NCI-H748 (cell line): ENCODE data around the gene STARD10.
"Not testable (repeated sequence)": the region's sequence is repeated elsewhere in the genome, so short reads cannot be mapped to it uniquely, and the experiment has no call there.

Source experiments
- DNase-seq: peaks from one replicate; lab custom pipeline; 2025; ENCODE audit not compliant: unreplicated experiment; lab: John Stamatoyannopoulos, UW

STARD10 gene

DNA sequence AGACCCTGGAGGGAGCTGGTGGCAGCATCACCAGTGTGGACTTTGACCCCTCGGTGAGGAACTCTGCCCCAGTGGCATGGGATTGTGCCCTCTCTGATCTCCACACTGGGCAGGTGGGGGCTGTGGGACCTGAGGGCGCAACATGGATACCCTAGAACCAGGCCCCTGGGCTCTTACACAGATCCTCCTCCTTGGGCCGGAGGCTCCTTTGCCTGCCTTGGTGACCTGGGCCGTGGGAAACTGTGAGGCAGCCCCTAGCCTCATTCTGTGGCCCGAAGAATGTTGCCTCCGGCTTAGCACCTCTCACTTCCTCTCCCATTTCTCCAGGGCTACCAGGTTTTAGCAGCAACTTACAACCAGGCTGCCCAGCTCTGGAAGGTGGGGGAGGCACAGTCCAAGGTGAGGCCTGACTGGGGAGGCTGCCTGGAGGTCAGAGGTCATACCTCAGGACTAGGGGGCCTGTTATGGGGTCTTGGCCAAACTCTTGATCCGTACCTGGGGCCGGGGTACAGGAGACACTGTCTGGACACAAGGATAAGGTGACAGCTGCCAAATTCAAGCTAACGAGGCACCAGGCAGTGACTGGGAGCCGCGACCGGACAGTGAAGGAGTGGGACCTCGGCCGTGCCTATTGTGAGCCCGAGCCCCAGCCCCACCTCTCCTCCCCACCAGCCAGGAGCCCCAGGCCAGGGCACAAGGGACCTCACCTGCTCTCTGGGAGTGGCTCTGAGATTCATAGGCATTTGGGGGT is 32.5 kb upstream of the STARD10 start:
- no peak for DNase-seq

DNA sequence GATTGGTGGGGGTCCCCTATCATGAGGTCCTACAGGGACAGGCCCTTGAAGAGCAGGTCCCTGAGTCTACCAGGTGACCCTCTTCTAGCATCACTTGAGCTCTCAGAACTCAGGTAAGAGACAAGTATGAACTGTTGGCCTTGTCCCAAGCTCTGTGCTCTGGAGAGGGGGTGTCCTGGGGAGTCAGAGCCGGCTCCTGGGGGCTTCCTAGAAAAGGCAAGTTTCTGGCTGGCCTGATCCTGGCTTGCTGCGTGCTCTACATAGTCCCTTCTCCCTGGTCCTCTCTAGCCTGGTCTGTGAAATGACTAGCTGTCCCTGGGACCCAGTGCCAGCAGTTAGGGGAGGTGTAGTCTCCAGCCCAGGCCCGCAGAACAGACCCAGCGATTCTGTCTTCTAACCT is 31.8 kb upstream of the STARD10 start:
- no peak for DNase-seq

DNA sequence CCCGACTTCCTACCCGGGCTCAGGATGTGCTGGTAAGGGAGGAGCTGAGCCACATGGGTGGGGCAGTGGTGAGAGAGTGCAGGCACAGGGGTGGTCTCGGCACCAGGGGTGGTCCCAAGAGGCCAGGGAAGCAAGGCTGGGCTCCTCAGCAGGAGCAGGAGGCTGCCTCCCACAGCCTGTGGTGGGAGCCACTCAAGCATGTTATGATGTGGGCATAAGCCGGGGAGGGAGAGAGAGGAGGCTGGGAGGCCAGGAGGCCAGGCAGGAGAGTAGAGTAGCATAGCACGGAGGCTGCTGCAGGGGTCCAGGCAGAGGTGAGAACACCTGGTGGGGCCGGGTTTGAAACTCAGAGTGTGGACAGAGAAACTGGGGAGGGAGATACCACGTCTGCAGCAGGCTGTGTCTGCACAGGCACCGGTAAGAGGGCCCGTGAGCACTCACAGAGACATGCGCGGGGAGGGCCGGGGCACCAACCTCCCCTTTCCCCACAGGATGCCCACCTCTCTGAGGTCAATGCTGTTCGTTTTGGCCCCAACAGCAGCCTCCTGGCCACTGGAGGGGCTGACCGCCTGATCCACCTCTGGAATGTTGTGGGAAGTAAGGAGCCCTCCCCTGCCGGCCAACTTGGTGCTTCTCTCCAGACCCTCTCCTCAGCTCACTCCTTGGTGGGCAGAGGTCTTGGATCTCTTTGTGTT is 31.1 kb upstream of the STARD10 start:
- no peak for DNase-seq

DNA sequence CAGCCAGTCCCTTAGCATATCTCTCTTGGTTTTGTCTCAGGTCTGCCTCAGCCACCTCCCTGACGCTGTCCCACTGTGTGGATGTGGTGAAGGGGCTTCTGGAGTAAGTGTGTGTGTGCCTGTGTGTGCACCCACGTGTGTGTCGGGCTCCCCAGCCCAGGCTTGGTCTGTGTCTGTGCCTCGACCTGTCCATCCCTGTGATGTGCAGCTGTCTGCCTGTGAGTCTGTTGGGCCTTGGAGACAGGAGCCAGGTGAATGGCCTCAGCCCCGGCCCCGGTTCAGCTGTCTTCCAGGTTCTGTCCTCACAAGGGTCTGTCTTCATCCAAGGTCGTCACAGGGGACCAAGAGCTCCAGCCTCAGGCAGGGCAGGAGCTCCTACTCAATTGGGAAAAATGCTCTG is 30.2 kb upstream of the STARD10 start:
- DNase-seq: no peak

DNA sequence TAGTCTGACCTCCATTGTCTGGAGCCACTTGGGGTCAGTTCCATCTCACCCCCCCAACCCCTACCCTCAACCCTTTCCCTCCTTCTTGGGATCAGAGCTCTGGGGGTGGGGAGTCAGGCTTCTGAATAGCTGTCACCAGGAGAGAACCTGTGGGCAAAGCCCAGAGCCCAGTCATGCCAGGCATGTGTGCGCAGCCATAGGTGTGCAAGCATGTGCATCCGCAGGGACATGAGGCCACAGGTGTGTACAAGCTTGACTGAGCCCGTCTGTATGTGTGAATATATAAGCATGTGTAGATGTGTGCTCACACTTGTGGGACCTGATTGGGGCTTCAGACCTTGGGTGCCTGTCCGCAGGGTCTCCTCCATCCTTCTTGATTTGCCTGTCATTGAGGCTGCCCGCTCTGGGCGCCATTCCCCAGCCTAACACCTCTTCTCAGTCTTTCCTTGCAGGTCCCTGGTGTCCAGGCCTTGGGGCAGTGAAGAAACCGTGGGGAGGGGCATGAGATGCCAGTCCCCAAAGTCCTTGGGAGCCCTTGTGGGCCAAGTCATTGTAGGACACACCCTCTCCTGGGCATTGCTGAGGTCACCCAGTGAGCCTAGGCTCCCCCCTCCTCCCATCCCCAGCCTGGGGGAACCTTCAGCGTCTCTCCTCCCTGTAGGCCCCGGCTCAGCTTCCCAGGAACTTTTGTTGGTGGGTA is 29.4 kb upstream of the STARD10 start:
- DNase-seq: no peak

DNA sequence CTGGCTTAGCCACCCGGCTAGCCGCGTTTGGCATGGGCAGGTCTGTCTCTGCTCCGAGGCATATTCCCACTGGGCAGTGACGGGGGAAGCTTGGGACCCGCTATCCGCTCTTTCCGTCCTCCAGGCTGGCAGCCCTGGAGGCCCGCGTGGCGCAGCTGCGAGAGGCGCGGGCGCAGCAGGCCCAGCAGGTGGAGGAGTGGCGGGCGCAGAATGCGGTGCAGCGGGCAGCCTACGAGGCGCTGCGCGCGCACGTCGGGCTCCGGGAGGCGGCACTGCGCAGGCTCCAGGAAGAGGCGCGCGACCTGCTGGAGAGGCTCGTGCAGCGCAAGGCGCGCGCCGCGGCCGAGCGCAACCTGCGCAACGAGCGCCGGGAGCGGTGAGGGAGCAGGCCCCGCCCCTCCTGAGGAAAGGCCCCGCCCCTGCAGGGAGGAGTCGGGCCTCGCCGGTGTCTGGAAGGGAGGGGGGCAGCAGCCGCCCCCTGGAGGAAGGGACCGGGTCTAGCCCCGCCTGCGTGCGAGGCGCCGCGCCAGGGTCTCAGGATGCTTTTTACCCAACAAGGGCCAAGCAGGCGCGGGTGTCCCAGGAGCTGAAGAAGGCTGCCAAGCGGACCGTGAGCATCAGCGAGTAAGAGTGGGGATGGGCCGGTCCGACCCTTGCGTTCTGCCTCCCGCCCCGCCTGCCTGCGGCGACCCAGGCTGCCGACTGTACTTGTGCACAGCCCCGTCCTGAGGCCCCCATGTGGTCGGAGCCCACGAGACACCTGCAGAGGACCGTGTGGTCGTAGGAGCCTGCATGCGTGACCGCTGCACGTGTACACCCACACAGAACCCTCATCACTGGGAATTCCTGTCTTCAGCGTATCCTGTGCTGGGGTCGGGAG is 28.3 kb upstream of the STARD10 start:
- DNase-seq: peak; percentile 97

DNA sequence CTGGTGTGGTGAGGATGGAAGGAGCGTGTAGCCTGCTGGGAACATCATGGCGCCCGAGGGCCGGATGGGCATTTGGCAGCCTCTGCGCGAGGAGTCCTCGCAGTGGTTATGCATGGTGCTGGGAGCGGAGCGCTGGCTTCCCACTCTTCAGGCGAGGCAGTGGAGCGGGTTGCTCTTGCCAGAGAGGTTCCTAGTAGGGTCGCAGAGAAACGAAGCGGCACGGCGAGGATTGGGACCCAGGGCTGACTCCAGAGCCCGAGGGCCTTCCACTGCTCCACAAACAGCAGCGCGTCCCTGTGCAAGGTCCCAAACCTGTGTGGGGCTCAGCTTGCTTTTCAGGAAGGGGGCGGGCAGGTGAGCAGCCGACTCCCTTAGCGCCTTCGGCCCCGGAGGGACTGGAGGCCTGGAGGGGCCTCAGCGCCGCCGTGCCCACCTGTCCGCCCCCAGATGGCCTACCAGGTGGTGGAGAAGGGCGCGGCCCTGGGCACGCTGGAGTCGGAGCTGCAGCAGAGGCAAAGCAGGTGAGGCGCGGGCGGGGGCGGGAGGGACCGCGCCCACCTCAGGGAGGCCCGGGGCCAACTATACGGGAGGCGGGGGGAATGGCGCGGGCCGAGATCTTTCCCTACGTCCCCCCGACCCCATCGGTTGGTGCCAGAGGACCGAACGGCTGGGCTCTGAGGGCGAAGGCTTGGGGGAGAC is 27.5 kb upstream of the STARD10 start:
- peak; percentile 91 for DNase-seq

DNA sequence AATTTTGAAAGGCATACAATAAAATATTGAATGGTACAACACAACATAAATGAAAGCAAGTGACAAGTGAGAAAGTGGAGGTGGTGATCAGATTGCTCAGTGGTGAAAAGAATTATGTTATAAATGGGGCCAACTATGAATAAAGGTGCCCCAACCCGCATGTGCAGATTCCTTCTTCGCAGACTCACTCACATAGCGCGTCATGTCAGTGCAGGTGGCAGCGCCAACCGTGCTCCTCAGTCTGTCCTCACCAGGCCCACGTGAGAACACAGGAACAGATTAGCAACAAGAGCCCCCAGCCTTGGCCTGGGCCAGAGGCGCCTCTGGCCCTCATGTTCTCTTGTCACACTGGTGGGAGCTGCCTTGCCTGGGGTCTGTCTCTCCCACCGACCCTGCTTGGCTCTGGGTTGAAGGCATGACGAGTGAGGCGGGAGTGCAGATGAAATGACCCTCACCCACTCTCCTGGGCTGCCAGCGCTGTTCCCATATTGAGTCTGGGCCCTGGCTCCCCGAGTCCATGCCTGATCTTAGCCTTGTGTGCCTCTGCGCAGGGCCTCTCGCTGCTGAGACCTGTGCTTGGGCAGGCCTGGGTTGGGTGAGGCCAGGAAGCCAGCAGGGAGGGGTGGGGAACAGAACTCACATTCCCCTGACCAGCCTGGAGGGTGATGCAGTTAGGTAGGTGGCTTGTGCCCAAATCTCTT is 26.7 kb upstream of the STARD10 start:
- DNase-seq: no peak

DNA sequence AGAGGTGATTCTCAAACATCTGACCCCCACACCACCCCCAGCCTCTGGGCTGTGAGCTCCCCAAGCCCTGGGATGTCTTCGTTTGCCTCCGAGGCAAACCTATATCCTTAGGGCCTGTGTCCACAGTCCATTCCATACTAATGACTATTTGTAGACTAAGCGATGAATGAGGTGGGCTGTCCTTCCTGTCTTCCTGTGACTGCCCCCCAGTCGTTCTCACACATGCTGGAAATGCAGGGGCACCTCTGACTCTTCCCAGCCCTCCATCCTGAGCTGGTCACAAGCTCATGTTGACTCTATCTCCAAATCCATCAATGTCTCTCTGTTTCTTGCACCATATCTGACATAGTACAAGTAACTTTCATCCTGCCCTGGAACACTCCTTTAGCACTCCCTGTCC is 25.1 kb upstream of the STARD10 start:
- DNase-seq: no peak

DNA sequence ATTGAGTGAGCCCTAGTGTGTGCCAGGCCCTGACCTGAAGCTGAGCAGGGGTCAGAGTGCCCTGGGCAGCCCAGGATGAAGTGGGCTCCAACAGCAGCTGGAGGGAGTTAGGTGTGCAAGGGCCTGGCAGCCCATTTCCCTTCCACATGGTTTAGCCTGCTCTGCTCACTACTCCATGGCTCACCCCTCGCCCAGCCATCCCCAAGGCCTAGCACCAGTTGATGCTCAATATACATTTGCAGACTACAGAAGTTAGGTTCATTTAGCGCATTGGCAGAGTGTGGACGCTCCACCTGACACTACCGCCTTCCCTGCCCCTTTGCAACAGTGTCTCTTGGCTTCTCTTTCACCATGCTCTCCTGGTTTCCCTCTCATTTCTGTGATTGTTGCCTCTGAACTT is 24.1 kb upstream of the STARD10 start:
- DNase-seq: no peak

DNA sequence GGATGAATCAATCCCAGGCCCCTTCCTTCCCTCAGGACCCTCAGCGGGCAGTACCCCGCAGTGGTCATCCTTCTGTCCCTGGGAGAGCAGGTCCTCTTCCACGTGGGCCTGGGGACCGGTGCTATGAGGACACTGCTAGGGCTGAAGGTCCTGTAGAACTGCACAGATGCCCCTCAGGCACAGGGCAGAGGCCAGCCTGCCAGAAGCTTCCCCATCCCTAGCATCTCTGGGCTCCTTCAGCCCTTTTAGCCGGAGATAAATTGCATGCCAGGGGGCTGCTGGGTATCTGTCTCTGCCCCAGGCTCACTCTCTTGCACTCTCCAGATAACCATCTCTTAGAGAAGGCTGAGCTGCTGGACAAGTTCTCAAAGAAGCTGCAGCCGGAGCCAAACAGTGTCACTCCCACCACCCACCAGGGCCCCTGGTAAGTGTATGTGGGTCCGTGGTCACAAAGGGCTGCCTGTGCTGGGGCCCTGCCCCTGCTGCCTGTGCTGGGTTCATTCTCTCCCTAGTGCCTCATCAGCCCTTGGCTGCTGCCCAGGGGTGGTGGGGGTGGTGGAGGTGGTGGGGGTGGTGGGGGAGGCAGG is 22.6 kb upstream of the STARD10 start:
- no peak for DNase-seq

DNA sequence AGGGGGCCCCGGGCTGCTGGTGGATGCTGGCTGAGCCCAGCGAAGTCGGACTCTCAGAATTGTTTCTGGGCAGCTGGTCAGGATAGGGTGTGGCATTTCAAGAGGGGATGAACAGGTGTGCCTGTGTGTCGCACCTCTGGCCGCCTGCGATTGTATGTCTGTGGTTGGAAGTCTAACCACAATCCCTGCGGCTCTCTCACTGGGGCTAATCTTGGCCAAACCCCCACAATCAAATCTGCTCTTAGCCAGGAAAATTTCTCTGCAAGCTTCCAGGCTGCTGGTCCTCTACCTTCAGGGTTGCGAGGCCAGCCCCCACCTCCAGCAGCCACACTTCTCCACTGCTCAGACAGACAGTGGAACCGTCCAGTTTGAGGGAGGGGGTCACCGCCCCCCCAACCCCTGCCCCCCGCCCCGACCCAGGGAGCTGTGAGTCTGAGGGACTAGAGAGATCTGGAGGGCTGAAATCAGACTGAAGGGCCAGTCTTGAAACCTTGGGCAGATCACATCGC is 21.3 kb upstream of the STARD10 start:
- DNase-seq: peak; percentile 93

DNA sequence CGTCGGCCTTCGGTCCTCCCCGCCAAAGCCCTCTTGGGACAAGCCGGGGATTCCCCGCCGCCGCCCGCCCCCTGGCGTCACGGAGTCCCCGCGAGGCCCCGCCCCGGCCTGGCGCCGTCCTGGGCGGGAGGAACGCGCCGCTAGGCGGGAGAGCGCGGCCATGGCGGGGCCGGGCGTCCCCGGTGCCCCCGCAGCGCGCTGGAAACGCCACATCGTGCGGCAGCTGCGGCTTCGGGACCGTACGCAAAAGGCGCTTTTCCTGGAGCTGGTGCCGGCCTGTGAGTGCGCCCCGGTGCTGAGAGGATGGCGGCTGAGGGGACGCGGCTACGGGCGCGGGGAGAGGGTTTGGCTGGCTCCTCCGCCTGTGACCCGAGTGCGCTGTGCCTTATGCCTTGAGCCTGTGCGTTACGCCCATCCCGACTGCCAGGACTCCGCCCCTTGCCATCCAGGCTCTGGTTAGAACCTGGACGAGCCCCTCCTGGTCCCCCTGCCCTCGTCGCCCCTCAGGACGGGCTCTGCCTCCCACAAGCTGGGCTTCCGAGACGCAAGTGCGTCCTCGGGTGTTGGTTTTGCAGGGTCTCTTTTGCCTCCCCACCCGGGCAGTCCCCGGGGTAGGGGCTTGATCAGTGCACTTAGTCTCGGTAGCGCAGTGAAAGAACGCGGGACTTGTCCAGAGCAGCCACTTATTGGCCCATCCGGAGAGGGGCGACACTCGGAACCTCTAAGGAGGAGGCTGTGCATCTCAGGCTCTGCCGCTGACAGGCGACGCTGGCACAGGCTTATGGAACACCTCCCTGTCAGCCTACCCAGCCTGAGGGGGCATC is 20.7 kb upstream of the STARD10 start, which contains the start of gene ATG16L2:
ATG16L2 (plus strand) TSS at position 126 of the 824 bp plus-strand sequence; CDS start at position 161, 35 bp downstream.
- peak; percentile 93 for DNase-seq

DNA sequence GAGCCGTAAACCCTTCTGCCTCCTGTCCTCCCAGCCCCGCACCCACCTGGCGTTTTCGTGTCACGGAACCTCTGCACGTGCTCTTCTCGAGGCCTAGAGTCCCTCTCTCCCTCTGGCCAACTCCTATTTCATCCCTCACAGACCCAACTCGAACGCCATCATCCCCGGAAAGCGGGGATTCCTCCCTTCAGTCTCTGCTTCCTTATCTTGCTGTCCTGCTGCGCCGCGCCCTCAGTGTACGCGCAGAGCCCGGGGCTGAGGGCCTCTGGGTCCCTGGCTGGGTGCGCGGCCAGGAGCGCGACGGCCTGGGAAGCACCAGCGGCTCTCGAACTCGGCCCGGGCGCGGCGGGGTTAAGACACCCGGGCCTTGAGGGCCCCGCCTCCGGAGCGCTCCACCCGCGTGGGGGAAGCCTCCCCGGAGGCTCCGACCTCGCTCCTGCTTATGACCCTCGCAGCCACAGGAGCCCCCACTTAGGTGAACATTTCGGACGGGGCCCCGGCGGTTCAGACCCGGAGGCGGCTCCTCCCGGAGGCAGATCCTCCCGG is 20.0 kb upstream of the STARD10 start:
- peak; percentile 87 for DNase-seq

DNA sequence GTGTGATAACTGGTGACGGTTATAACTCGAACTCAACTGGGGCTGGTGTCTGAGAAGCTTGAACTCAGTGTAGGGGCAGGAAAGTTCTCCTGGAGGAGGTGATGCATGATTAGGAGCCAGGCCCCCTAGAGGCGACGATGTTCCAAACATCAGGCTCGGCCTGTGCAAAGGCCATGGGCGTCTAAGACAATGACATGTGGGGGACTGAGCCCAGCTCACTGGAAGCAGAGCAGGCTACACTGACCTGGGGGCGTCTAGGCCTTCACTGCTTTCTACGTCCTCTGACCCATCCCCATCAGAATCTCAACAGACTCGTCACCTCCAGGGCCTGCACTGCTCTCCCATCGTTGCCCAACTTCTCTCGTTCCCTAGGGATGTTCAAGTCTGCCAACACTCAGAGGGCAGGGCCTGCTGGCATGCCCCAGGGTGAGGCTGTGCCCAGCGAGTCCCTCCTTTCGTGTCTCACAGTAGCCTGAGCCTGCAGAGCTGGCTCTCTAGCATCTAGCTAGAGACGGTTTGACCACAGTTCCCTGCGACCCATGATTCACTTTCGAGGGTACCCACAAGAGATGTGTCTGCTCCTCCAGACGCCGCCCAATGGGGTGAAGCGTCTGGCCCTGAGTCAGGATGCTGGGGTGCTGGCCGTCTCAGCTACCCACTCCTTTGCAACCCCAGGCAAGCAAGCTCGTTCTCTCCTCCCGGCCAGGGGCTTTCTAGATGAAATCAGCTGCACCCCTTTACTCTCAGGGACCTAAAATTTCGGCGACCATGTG is 19.3 kb upstream of the STARD10 start:
- DNase-seq: peak; percentile 66

DNA sequence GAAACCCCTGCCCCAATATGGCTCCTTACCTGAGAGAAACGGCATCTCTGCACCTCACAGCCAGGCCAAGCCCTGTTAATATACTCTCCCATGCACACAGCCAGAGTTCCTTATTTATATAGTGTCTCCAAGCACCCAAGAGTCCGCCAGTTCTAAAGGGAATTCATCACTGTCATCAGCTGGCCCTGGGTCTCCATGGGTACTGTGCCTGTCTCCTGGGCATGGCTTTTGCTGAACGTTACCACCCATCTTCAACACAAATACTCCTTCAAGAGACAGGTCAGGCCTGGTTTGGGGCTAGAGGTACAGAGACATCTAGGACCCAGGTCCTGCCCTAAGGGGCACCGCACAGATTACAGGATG is 18.7 kb upstream of the STARD10 start:
- DNase-seq: peak; percentile 64

DNA sequence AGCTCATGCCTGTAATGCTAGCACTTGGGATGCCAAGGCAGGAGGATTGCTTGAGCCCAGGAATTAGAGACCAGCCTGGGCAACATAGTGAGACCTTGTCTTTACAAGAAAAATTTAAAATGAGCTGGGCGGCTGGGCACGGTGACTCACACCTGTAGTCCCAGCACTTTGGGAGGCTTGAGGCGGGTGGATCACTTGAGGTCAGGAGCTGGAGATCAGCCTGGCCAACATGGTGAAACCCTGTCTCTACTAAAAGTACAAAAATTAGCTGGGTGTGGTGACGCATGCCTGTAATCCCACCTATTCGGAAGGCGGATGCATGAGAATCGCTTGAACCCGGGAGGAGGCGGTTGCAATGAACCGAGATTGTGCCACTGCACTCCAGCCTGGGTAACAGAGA is 17.8 kb upstream of the STARD10 start:
- not testable (repeated sequence) for DNase-seq
